Adipose tissue (tissue), 3 donors: ENCODE data around the gene ACTR1A. TPM values are rescaled to one million over a fixed set of nuclear protein-coding genes. Genes with fewer than 3 reads are reported as not detected.
"Not testable (repeated sequence)": the region's sequence is repeated elsewhere in the genome, so short reads cannot be mapped to it uniquely, and the experiment has no call there.

ENCODE experiments used
- H3K27ac ChIP-seq: one replicate; pipeline ENCODE4 v1.5.1; 2013; ENCODE audit warnings: low read depth, low read length
- WGBS, 3 donors: extraction: QIAGEN DNeasy Blood & Tissue Kit; methylation state at CpG; one replicate each; pipeline ENCODE4 v1.1.7; 2013; 5-methylcytosine and 5-hydroxymethylcytosine counted together
- polyA plus RNA-seq, 3 donors: library from polyadenylated mRNA; stranded (reverse); fragments of 200-250 nt; gene quantifications; one replicate each; pipeline ENCODE4 v1.2.3, GENCODE V29; 2013
- donor health status: healthy with polysubstance abuse.
- donor health status: Bipolar disorder and iron deficiency.
- donor health status: healthy.

Gene ACTR1A
- polyA plus RNA-seq, 3 donors = 28.7 to 69.2 (median 61.5) TPM

GRCh38 chr10:102522874-102523249 lies 20.4 kb upstream of the ACTR1A start:
- 100% methylated on average over 1 of the region's 1 CpG for WGBS, 3 donors
- H3K27ac ChIP-seq = no peak overlapping the region

GRCh38 chr10:102519246-102519825 lies 16.8 kb upstream of the ACTR1A start:
- no peak overlapping the region for H3K27ac ChIP-seq
- 89% methylated on average over 12 of the region's 12 CpGs for WGBS, 3 donors

GRCh38 chr10:102517553-102517952 lies 15.0 kb upstream of the ACTR1A start:
- H3K27ac ChIP-seq = no peak overlapping the region
- WGBS, 3 donors = 81 to 97% (median 87%) methylated on average over 3 of the region's 3 CpGs

DNA sequence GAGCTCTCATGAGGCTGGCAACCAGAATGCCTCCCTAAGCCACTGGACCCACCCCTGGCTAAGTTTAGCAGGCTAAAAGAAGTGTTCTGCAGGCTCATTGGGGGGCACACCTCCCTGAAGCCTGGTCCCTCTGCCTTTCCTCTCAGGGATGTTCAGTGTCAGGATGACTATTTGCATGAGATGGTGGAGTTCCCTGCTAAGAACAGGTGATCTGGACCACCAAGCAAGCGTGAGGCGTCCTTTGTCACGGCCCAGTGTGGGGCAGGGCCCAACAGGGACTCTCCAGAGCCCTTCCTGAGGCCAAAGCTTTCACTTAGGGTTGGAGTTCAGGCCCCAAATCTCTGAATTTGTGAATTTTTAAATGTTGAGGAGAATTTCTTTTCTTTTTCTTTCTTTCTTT lies 13.2 kb upstream of the ACTR1A start:
- whole genome bisulfite sequencing, 3 donors = 92 to 97% (median 95%) methylated on average over 3 of the region's 3 CpGs
- no peak overlapping the region for H3K27ac ChIP-seq

DNA sequence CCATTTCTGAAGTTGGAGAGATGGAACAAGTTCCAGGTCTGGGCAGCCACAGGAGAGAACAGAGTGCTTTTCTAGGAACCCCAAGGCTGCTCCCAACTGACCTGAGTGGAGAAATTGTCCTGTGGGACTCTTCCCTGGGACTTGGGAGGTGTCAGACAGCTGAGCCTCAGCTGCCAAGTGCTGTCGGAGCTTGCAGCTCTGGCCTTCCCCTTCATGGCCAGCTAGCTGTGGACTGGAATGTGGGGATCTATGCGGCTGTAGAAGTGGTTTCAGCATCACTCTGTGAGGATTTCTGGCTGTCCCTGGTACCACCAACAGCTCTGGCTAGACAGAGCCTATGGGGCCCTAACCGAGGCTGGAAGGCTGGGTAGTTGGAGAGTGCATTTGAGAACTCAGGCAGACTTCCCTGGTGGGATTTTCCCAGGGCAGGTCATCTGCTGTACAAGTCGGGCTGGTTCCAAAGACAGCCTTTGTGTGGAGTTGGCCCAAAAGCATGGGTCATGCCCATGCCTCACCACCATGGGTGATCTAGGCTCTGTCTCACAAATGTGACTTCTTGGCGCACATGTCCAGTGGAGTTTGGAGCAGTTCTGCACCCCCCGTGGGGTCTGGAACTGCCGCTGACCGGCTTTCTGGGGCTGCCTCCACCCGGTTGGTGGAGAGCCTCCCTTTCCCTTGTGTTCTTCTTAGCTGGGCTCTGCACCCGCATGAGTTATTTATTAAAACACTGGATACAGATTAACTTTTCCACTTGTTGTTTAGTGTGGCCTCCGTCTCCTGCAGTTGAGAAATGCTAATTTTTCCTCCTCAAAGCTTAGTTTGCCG lies 12.2 kb upstream of the ACTR1A start:
- 64 to 88% (median 87%) methylated on average over 12 of the region's 12 CpGs for WGBS, 3 donors
- no peak overlapping the region for H3K27ac ChIP-seq

DNA sequence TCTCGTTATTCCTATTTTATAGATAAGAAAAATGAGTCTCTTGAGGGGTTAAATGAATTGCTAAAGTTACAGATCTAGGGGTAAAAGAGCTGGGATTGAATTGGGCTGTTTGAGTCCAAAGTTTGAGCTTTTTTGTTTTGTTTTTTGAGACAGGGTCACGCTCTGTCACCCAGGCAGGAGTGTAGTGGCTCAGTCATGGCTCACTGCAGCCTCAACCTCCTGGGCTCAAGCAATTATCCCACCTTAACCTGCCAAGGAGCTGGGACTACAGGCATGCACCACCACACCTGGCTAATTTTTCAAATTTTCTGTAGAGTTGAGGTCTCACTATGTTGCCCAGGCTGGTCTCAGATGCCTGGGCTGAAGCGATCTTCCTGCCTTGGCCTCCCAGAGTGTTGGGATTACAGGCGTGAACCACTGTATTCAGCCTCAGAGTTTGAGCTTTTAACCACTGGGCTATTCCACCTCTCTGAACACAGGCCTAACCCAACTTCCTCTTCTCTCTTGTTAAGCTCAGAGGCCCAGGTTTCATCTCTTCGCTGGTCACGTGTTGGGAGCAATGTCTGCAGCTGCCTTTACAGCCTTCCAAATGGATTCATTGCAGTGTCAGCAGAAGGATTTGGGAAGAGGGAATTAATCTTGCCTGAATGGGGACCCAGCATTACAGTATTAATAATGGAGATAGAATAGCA lies 9.2 kb upstream of the ACTR1A start:
- no peak overlapping the region for H3K27ac ChIP-seq
- 71 to 88% (median 73%) methylated on average over 6 of the region's 6 CpGs for WGBS, 3 donors

DNA sequence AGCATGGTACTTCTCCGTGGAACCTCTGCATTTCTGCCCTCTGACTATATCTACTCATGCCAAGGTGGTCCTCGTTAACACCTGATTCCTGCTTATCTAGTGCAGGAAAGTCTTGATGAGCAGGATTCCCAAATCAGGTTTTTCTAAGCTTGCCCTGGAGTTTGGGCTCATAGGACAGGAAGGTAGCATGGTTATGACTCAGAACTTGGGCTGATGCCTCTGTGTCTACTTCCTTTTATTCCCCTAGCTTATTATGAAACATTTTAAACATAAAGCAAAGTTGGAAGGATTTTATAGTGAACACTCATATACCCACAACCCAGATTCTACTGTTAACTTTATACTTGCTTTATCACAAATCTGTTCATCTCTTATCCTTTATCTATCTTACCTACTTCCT lies 6.9 kb upstream of the ACTR1A start:
- WGBS, 3 donors = 42 to 85% (median 67%) methylated on average over 2 of the region's 2 CpGs
- H3K27ac ChIP-seq = no peak overlapping the region

DNA sequence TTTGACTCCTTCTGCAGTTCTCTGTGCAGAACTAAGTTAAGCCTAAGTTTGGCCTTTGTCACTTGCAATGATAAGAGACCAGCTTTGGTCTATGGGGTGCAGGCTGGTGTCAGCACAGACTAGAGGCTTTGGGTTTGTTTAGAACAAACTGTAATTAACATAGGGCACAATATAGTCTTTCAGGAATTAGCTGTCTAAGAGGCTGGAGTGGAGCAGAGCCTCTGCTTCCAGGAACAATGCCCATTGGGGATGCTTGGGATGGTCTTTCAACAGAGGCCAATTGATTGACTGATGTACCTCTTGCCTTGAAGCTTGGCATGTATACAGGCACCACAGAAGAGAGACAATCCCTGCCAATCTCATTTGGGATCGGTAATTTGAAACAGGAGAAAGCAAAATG lies 6.0 kb upstream of the ACTR1A start:
- 86 to 91% (median 90%) methylated on average over 1 of the region's 1 CpG for WGBS, 3 donors
- H3K27ac ChIP-seq = no peak overlapping the region

DNA sequence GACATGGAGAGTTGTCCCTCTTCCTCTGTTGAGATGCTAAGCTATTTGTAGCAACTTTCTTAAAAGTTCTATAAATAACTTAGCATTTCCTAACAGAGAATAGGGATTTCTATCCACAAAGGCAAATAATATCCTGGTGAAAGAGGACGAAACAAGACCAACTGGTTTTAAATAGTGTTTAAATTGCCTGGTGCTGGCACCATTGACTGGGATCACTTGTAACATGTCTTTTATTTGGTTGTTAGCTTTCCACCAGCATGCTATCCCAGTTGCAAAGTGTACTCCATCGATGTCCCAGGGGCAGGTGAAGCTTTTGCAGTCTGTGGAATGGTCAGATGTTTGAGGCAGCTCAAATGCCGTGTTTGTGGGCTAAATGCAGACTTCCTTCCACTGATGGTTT lies 5.0 kb upstream of the ACTR1A start:
- no peak overlapping the region for H3K27ac ChIP-seq
- 59 to 81% (median 73%) methylated on average over 3 of the region's 3 CpGs for WGBS, 3 donors

DNA sequence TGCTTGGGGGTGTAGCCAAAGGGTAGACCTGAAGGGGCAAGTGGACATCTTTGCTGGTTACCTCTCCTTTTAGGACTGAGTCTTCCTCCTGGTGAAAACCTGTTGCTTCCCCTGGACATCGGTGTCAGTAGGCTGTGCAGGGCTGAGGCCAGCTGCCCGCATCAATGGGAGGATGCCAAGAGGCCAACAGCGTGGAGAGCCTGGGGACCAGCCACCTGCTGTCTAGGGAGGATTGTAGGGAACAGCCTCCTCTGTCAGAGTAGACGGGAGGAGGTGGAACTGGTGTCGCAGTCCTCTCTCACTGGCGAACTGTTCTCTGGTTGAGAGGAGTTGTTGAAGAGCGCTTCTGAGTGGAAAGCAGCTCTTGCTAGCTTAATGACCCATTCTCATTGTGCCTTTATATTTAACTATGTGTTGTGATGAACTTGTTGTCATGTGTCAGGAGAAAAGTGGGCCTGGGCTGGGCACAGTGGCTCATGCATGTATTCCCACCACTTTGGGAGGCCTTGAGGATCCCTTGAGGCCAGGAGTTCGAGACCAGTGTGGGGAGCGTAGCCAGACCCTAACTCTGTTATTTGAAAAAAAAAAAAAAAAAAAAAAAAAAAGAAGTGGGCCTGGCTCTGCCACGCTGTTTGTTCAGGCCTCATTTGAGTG lies 3.1 kb upstream of the ACTR1A start:
- 70 to 79% (median 75%) methylated on average over 10 of the region's 10 CpGs for WGBS, 3 donors
- H3K27ac ChIP-seq = no peak overlapping the region

DNA sequence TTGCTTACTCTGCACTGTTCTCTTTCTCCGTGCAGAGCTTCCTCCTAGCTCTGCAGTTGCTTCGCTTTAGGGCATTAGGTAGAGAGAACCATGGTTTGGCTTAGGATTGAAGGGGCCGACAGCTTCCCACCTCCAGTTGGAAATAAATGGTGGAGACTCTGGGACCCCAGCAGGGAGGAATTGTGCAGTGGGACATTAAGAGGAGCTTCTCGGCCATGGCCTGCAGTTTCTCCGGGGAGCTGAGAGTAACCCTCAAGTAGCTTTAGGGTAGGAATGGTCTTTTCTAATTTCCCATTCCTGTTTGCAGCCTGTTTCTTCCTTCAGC lies 2.4 kb upstream of the ACTR1A start:
- WGBS, 3 donors = 7 to 19% (median 9%) methylated on average over 5 of the region's 5 CpGs
- no peak overlapping the region for H3K27ac ChIP-seq

DNA sequence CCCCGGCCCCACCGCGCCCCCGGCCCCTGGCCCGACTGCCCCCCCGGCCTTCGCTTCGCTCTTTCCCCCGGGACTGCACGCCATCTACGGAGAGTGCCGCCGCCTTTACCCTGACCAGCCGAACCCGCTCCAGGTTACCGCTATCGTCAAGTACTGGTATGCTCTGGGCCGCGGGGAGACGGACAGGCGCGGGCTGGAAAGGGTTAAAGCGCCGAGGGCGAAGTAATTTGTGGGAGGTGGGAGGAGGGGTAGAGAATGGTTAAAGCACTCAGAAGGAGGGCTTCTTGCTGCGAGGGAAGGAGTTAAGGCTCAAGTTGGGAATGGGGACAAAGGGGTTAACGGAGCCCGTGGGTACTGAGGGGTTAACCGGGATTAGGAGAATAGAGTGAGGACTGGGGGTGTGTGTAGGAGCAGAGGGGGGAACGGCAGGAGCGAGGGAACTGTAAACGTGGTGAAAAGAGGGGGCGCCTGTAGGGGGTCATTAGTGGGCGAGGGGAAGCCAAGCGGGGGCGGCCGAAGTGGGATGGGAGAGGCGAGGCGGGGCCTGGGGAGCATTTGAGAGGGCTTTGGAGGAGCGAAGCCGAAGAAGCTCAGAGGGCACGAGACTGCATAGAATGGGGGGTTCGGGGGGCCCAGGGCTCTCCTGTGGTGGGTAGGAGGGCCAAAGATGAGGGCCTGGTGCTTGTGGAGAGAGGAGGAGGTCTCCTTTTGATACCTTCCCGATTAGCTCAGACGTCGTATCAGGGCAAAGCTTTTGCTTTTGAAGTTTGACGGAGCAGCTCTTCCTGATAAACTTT lies 1.9 kb upstream of the ACTR1A start:
- H3K27ac ChIP-seq = no peak overlapping the region
- 1 to 2% (median 1%) methylated on average over 47 of the region's 47 CpGs for WGBS, 3 donors

DNA sequence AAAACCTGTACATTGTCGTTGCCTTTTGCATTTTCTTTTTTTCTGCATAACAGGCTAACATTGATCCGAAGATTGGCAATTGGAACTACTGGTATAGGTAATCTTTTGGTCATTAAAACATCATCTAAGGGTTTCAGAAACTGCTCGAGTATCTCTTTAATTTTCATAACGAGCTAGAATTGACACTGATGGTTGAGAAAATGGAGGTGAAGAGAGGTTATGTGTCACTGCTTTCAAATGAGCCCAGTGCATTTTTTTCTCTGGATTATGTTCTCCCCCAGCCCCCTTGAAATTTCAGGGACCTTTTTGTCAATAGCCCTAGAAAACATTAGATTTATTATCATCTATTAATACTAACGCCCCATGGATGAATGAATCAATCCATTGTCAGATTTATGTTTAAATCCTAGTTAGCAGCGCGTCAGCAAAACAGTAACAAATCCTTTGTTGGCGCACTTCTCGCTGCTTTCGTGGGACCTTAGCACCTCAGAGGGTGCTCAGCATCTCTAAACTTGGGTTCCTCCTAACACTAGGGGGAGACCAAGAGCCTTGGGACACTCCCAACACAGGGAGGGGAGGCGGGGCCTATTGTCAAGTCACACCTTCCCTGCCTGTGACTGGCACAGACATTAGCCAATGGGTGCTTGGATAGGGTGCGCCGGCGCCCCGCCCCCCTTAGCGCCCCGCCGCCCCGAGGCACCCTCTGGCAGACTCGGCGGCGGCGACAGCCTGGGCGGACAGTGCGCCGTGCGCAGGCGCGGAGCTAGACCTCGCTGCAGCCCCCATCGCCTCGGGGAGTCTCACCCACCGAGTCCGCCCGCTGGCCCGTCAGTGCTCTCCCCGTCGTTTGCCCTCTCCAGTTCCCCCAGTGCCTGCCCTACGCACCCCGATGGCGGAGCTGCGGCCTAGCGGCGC lies 1.0 kb upstream of the ACTR1A start, which contains the start of gene SUFU:
SUFU (plus strand) TSS at position 709 of the 915 bp plus-strand sequence; CDS start at position 890, 181 bp downstream.
- 1% methylated on average over 38 to 44 of the region's 44 CpGs for WGBS, 3 donors
- no peak within 1 kb of the TSS for H3K27ac ChIP-seq

DNA sequence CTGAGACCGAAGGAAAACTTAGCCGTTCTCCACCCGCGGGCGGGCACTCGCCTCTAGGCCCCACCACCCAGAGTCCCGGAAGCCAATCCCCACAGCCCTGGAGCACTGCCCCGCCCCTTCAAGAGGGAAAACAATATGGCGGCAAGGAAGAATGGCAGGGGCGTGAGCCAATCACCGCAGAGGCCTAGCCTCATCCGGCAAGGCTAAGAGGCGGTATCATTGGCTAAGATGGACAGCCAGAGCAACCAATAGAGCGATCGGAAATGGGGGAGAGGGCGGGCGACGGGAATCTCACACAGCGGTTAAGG lies 529 bp downstream of the ACTR1A start:
- no peak overlapping the region for H3K27ac ChIP-seq
- WGBS, 3 donors = 0% methylated on average over 19 of the region's 19 CpGs

DNA sequence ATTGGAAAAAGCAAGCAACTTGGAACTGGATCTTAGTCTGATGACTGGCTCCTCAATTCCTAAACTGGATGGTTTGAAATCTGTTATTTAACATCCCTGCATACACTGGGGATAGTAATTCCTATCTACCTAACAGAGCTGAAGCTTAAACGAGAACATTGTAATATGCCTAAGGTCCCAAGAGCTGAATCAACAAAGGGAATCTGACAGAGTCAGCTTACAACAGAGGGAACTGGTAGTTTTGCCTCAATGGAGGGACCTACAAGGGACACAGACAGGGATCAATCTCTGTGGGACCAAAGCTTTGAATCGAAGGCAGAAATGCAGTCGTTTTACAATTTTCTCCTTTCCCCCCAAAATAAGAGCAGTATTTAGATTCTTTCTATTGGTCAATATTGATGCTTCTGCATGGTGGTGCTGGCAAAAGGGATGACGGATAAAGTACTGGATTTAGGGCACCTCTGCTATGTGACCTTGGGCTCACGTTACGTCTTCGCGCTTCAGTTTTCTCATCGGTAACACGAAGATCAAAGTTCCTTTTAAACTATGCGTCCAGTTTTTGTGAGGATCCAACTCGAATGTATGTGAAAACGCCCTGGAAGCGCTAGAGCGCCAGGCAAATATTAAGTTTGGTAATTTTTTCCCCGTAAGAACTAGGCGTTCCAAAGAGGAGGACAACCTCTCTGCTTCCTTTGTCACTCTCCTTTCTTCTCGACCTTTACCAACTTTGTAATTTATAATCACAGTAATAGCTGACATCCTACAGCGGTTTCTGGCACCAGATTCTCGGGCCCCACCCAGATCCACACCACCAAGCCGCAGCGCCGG lies 1.1 kb downstream of the ACTR1A start:
- WGBS, 3 donors = 2 to 3% (median 3%) methylated on average over 23 of the region's 23 CpGs
- H3K27ac ChIP-seq = no peak overlapping the region

DNA sequence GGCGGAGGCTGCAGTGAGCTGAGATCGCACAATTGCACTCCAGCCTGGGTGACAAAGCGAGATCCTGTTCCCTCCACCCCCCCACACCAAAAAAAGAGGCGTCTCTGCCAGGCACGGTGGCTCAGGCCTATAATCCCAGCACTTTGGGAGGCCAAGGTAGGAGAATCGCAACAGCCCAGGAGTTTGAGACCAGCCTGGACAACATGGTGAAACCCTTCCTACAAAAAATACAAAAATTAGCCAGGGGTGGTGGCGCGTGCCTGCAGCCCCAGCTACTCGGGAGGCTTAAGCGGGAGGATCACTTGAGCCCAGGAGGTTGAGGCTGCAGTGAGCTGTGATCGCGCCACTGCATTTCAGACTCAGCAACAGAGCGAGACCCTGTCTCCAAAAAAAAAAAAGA lies 1.8 kb downstream of the ACTR1A start:
- not testable (repeated sequence) for H3K27ac ChIP-seq
- WGBS, 3 donors = 95% methylated on average over 13 of the region's 13 CpGs

DNA sequence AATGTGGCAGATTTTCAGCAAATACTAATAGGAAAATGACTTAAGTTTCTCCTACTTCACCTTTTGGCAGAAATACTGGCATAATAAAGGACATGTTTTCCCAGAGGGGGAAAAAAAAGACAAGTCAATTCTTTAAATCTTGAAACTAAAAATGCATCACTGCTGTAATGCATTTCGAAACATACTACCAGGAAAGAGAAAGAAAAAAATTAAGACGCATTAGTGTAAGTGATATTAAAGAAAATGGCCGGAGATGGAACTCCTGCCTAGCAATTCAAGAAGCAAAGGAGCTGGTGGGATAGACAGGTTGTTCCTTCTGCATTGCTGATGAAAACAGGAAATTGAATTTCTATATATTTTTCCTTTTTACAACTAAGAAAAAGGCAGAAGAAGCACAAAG lies 3.2 kb downstream of the ACTR1A start:
- 71 to 87% (median 81%) methylated on average over 3 of the region's 3 CpGs for WGBS, 3 donors
- no peak overlapping the region for H3K27ac ChIP-seq
